Sciatic nerve (tissue), 2 donors: ENCODE measurements around the gene WDR75. TPM values are rescaled to one million over a fixed set of nuclear protein-coding genes. Genes with fewer than 3 reads are reported as not detected.

Experiments
- ATAC-seq: fragments of 200-7000 bp; cut with Tn5 transposase; one replicate; pipeline ENCODE4 v1.9.1; 2020; ENCODE audit warnings: mild to moderate bottlenecking, moderate library complexity
- DNase-seq: peaks from one replicate; pipeline ENCODE4 v3.0.0-alpha.2; 2020; ENCODE audit warnings: low spot score
- intact Hi-C: fragments of 100-400 bp; cut with DNase I; formaldehyde crosslinking; loops from one replicate; pipeline ENCODE4 v1.14.2; 2022
- total RNA-seq: library from RNA; stranded (reverse); fragmentation: NEBNext Ultra II Directional; extraction: Animal tissue kit (Norgen Biotek cat#: 25700); gene quantifications from one replicate; pipeline ENCODE4 v1.2.1, GENCODE V29; 2021
- donor health status: DM: no; HTN: no; CAD: no.
- donor health status: DM: no; HTN: no; CAD: no.

WDR75 gene
- total RNA-seq, 1 donor from 2014 or later, result 31.5 TPM

GRCh38 chr2:189519631-189520387, 78.5 kb downstream of the WDR75 start:
- intact Hi-C loops, result no loop called here
- DNase-seq (no peak), ATAC-seq (no peak)

GRCh38 chr2:189521699-189522434, 80.6 kb downstream of the WDR75 start:
- intact Hi-C loops, result no loop called here

GRCh38 chr2:189522435-189523151, 81.3 kb downstream of the WDR75 start:
- intact Hi-C loops, result no loop called here
- peak; percentile 90 for ATAC-seq

More at GRCh38 chr2:189521699-189522434, 80.6 kb downstream of the WDR75 start:
- no peak for DNase-seq
- no peak for ATAC-seq

GRCh38 chr2:189524746-189525145, 83.5 kb downstream of the WDR75 start:
- ATAC-seq (no peak), DNase-seq (no peak)
- intact Hi-C loops, result no loop called here

More at GRCh38 chr2:189522435-189523151, 81.3 kb downstream of the WDR75 start:
- DNase-seq, result no peak

Other genes with a start within 250 kb of the WDR75 start
- 48.6 TPM for gene SLC40A1, start 139.3 kb downstream of the WDR75 start, total RNA-seq
- gene ASNSD1, start 220.0 kb downstream of the WDR75 start, total RNA-seq, result 40.3 TPM
- gene ANKAR, start 233.2 kb downstream of the WDR75 start, total RNA-seq, result 30.3 TPM